Astrocyte (in vitro differentiated cells and primary cell): ENCODE data around the gene STXBP1. TPM values are rescaled to one million over a fixed set of nuclear protein-coding genes. Genes with fewer than 3 reads are reported as not detected.

Experiments
- DNase-seq: peaks from one replicate; pipeline ENCODE4 v3.0.0-alpha.2; 2010; ENCODE audit warnings: low read depth
- FAIRE-seq: peaks from 2 replicates; lab custom pipeline; 2011; peaks lifted over from hg19 to GRCh38; lab: Jason Lieb, UNC
- H2AFZ ChIP-seq: 2 replicates; pipeline ENCODE4 v1.6.0; 2012; ENCODE audit warnings: low read depth, low read length, inconsistent platforms
- H3K27ac ChIP-seq: 2 replicates; pipeline ENCODE4 v1.5.1; 2011; ENCODE audit warnings: low read depth, low read length, inconsistent platforms
- H3K27me3 ChIP-seq: 2 replicates; pipeline ENCODE4 v1.6.0; 2011; ENCODE audit warnings: low read length, inconsistent platforms; ENCODE audit not compliant: insufficient read depth
- H3K36me3 ChIP-seq: 2 replicates; pipeline ENCODE4 v1.5.1; 2011; ENCODE audit warnings: low read length, inconsistent platforms; ENCODE audit not compliant: insufficient read depth
- H3K4me1 ChIP-seq: 2 replicates; pipeline ENCODE4 v1.5.1; 2011; ENCODE audit warnings: low read length, inconsistent platforms; ENCODE audit not compliant: insufficient read depth
- H3K4me2 ChIP-seq: 2 replicates; pipeline ENCODE4 v1.6.0; 2012; ENCODE audit warnings: low read length, inconsistent platforms
- H3K4me3 ChIP-seq: 2 replicates; pipeline ENCODE4 v1.5.1; 2011; ENCODE audit warnings: low read depth, mild to moderate bottlenecking, low read length, inconsistent platforms; ENCODE audit not compliant: insufficient read depth
- H3K79me2 ChIP-seq: 2 replicates; pipeline ENCODE4 v1.6.0; 2012; ENCODE audit warnings: mild to moderate bottlenecking, low read length, inconsistent platforms; ENCODE audit not compliant: insufficient read depth
- H3K9ac ChIP-seq: 2 replicates; pipeline ENCODE4 v1.6.0; 2012; ENCODE audit warnings: mild to moderate bottlenecking, low read length, inconsistent platforms
- H3K9me3 ChIP-seq: 2 replicates; pipeline ENCODE4 v1.5.1; 2012; ENCODE audit warnings: low read depth, mild to moderate bottlenecking, low read length, inconsistent platforms; ENCODE audit not compliant: insufficient read depth
- H4K20me1 ChIP-seq: 2 replicates; pipeline ENCODE4 v1.6.0; 2012; ENCODE audit warnings: low read length, inconsistent platforms; ENCODE audit not compliant: insufficient read depth
- H3K27ac Mint-ChIP-seq: one replicate; pipeline ENCODE4 v1.8.0; 2021; ENCODE audit warnings: mild to moderate bottlenecking, mixed read lengths; ENCODE audit not compliant: unreplicated experiment
- H3K27me3 Mint-ChIP-seq: one replicate; pipeline ENCODE4 v1.8.0; 2021; ENCODE audit warnings: low read depth, mixed read lengths; ENCODE audit not compliant: unreplicated experiment
- H3K36me3 Mint-ChIP-seq: one replicate; pipeline ENCODE4 v1.8.0; 2021; ENCODE audit warnings: low read depth, mixed read lengths; ENCODE audit not compliant: unreplicated experiment
- H3K4me1 Mint-ChIP-seq: one replicate; pipeline ENCODE4 v1.8.0; 2021; ENCODE audit warnings: low read depth, mixed read lengths; ENCODE audit not compliant: unreplicated experiment
- H3K4me3 Mint-ChIP-seq: one replicate; pipeline ENCODE4 v1.8.0; 2021; ENCODE audit warnings: mild to moderate bottlenecking, moderate library complexity, mixed read lengths; ENCODE audit not compliant: unreplicated experiment
- H3K9me3 Mint-ChIP-seq: one replicate; pipeline ENCODE4 v1.8.0; 2021; ENCODE audit warnings: mild to moderate bottlenecking, mixed read lengths; ENCODE audit not compliant: unreplicated experiment
- CTCF ChIP-seq: IDR thresholded peaks from 2 replicates; pipeline ENCODE4 v1.5.1; 2011; ENCODE audit warnings: low read depth, mild to moderate bottlenecking, inconsistent platforms, low read length, moderate library complexity; ENCODE audit not compliant: insufficient read depth
- EZH2 ChIP-seq: IDR thresholded peaks from 2 replicates; pipeline ENCODE4 v1.6.1; 2012; ENCODE audit warnings: mild to moderate bottlenecking, low read length, inconsistent platforms; ENCODE audit not compliant: insufficient read depth
- total RNA-seq: library from RNA; stranded (reverse); gene quantifications from 2 replicates; pipeline ENCODE4 v1.2.1, GENCODE V29; 2021

STXBP1 gene
- total RNA-seq, 1 donor from 2014 or later: 39.6 TPM

- H3K4me3 Mint-ChIP-seq: peak overlapping the region; percentile 95
- peaks cover 59% of the 10 kb centered on the region for H3K79me2 ChIP-seq
- peak overlapping the region; percentile 87 for H3K9ac ChIP-seq
- peaks cover 2% of the 10 kb centered on the region for H3K36me3 Mint-ChIP-seq
- H2AFZ ChIP-seq: no peak overlapping the region
- no peaks in the 10 kb centered on the region for H3K9me3 ChIP-seq
- H3K27me3 Mint-ChIP-seq: no peaks in the 10 kb centered on the region
- H3K4me1 Mint-ChIP-seq: peaks cover 22% of the 10 kb centered on the region
- FAIRE-seq: no peak
- peak overlapping the region; percentile 92 for H3K4me3 ChIP-seq
- H3K27me3 ChIP-seq: no peaks in the 10 kb centered on the region
- no peak for DNase-seq
- TF ChIP-seq CTCF (no peak), EZH2 (no peak)
- peak overlapping the region; percentile 96 for H3K4me2 ChIP-seq
- peak overlapping the region; percentile 35 for H3K27ac ChIP-seq
- H3K27ac Mint-ChIP-seq: peak overlapping the region; percentile 87
- H3K4me1 ChIP-seq: peaks cover 45% of the 10 kb centered on the region
- no peaks in the 10 kb centered on the region for H3K9me3 Mint-ChIP-seq
- peaks cover 14% of the 10 kb centered on the region for H3K36me3 ChIP-seq
- peaks cover 49% of the 10 kb centered on the region for H4K20me1 ChIP-seq
These were observed 44.1 kb upstream of the STXBP1 start for GRCh38 chr9:127567730-127568617.

GRCh38 chr9:127568618-127568970, 43.5 kb upstream of the STXBP1 start:
- TF ChIP-seq EZH2 (no peak), CTCF (no peak)
- H3K9ac ChIP-seq: peak overlapping the region; percentile 87
- Mint-ChIP-seq H3K4me1 (peaks cover 18% of the 10 kb centered on the region), H3K27me3 (no peaks in the 10 kb centered on the region), H3K27ac (no peak overlapping the region), H3K36me3 (no peaks in the 10 kb centered on the region), H3K4me3 (peak overlapping the region; percentile 95), H3K9me3 (no peaks in the 10 kb centered on the region)
- no peaks in the 10 kb centered on the region for H3K27me3 ChIP-seq
- H3K36me3 ChIP-seq: peaks cover 14% of the 10 kb centered on the region
- no peaks in the 10 kb centered on the region for H3K9me3 ChIP-seq
- peaks cover 43% of the 10 kb centered on the region for H4K20me1 ChIP-seq
- peaks cover 53% of the 10 kb centered on the region for H3K79me2 ChIP-seq
- peaks cover 44% of the 10 kb centered on the region for H3K4me1 ChIP-seq
- DNase-seq (no peak), FAIRE-seq (no peak)
- peak overlapping the region; percentile 96 for H3K4me2 ChIP-seq
- peak overlapping the region; percentile 35 for H3K27ac ChIP-seq
- no peak overlapping the region for H2AFZ ChIP-seq
- peak overlapping the region; percentile 92 for H3K4me3 ChIP-seq
